HG03439 (cell line): ENCODE results near the gene TMEM132D.

Experiments used
- ATAC-seq: cut with Tn5 transposase; IDR thresholded peaks from one replicate; pipeline ENCODE4 v1.9.1; 2021; ENCODE audit warnings: mild to moderate bottlenecking, moderate library complexity; ENCODE audit not compliant: unreplicated experiment

The TMEM132D gene

GRCh38 chr12:129145381-129145780, 758.4 kb downstream of the TMEM132D start:
- no peak for ATAC-seq

DNA sequence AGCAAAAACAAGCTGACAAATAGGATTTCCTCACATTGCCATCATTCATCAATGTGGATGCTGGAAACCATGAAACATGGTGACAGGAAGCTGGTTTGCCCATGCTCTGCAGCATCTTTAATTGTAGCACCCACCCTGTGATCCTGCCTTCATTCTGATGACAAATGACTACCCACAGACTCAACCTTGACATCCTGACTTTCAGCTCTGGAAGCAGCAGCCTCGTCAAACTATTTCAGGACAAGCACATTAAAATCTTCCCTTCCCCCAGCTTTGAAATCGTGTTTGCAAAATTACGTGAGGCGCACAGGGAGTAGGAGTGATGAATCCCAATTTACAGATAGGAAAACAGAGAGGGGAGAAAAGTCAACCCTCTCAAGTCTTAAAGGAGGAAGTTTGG, 765.0 kb downstream of the TMEM132D start:
- no peak for ATAC-seq

GRCh38 chr12:129136694-129137325, 767.0 kb downstream of the TMEM132D start:
- ATAC-seq, result no peak

DNA sequence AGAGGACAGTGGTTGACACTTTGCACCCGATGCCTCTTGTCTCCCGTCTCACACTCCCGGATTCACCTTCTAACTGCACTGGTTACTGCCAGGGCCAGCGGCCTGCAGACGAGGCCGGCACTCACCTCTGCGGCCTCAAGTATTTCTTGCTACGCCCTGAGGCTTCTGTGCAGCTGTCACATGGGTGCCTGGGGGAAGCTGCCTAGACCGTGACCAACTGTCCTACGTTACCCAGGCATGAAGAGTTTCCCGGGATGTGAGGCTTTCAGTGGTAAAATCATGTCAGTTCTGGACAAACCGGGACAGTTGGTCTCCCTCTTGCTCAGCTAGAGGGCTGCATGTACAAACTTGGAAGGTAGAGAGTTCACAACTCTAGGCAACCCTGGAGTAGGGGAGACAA, 776.1 kb downstream of the TMEM132D start:
- ATAC-seq, result no peak

GRCh38 chr12:129127211-129127610, 776.6 kb downstream of the TMEM132D start:
- no peak for ATAC-seq

DNA sequence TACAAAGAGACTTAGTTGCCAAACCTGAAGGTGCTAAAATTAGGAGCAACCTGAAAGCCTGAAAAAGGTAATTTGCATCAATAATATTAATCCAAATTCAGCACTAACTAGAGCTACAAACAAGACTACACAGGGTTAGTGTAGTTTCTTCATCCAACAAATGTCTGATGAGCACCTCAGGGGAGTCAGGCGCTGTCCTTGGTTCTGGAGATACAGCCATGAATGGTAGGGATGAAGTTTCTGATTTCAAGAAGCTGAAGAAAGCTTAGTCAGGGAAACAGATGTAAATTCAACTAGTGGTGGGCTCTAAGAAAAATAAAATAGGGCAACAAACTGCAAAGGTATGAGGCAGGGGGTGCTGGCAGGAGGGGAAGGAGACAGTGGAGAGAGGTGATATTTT, 784.3 kb downstream of the TMEM132D start:
- ATAC-seq, result no peak

DNA sequence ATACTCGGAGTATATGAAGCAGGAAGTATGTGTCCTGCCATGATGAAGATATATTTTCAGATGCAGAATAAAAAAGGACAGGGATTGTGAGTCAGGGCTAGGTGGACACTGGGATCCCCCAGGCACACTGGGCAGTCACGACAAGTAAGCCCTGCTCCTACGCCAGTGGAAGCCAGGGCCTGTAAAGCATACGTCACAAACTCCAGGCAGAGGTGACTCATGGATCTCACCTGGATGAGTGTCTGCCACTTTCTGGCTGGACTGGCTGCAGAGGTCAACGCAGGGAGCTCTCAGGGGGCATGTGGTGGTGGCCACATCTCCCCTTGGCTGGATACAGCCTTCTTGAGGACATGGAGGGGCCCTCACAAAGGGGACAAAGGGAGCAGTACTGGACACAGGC, 788.3 kb downstream of the TMEM132D start:
- ATAC-seq, result no peak

- ATAC-seq, result no peak
Measured at GRCh38 chr12:129110575-129110974, 793.2 kb downstream of the TMEM132D start.

GRCh38 chr12:129109174-129110001, 794.4 kb downstream of the TMEM132D start:
- no peak for ATAC-seq

DNA sequence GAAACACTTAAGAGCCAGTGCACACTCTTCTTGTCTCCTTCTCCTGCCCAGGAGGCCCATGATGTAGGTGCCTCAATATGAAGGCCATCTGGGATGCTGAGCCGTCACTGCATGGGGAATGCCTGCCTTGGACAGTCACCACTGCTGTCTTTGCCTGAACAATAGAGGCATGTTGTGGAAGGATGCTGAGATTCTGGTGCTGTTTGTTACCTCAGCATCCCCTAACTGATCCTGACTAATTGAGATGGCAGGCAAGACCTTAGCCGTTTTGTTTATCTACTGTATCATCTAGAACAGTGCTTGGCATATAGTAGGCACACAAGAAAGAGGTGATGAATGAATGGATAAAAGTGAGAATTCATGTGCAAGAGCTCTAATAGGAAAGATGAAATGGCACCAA, 797.1 kb downstream of the TMEM132D start:
- ATAC-seq, result no peak

DNA sequence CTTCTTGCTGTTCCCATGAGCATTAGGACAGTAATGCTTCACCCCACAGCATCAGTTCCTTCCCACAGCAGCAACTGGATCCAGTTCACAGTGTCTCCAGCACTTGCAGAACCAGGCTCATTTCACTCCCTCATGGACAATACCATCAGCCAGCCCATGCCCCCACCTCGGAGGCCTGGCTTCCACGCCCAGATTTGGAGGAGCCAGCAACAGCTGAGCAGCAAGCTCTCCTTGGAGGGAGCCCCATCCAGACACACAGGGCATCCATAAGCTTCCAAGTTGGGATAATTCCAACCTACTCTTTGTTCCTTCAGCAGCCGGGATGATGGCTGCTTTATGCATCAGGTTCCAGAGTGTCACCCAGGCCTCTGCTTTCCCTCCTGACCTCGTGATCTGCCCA, 800.6 kb downstream of the TMEM132D start:
- ATAC-seq, result no peak

DNA sequence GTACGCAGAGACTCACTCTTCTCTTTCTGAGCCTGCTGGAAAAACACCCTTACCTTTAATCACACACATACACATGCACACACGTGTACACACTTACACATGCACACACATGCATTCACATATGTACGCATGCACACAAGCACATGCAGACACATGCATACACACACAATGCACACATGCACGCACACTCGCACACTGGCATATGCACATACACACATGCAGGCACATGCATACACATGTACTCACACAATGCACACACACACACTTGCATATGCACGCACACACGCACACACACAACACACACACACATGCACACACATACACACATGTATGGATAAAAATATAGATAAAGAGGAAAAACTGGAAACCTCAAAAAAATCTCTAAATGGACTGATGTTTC, 801.6 kb downstream of the TMEM132D start:
- ATAC-seq, result no peak

DNA sequence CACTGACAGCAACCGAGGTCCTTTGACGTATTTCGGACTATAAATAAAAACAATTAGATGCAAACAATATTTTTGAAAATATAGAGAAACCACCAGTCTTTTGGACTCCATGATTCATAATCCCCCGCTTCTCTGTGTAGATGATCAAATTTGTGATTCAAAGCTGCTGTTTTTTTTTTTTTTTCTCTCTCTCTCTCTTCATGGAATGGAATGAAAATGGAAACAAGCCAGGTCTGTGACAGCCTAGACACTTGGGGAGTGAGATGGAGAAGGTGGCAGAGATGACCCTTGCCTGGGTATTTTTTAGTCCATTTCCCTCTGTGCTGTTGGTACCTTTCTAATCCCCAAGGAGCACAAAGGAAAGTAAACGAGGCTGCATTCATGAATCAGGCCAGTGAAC, 802.0 kb downstream of the TMEM132D start:
- no peak for ATAC-seq

GRCh38 chr12:129101404-129101803, 802.4 kb downstream of the TMEM132D start:
- no peak for ATAC-seq

GRCh38 chr12:129097451-129097850, 806.4 kb downstream of the TMEM132D start:
- ATAC-seq, result no peak

DNA sequence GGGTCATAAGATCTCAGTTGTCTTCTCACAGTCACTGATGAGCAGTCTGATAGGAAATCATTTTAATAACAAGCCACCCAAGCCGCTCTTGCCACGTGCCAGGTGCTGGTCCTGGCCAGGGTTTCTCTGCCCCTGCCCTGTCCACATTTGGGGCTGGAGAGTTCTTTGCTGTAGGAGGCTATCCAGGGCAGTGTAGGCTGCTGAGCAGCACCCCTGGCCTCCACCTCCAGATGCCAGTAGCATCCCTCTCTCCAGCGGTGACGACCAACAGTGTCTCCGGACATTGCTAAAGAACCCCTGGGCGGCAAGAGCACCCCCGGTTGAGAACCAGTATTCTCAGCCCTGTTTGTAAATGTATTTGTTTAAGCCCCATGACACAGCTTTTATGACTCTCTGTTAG, 806.9 kb downstream of the TMEM132D start:
- ATAC-seq, result no peak

GRCh38 chr12:129096184-129096583, 807.6 kb downstream of the TMEM132D start:
- no peak for ATAC-seq

DNA sequence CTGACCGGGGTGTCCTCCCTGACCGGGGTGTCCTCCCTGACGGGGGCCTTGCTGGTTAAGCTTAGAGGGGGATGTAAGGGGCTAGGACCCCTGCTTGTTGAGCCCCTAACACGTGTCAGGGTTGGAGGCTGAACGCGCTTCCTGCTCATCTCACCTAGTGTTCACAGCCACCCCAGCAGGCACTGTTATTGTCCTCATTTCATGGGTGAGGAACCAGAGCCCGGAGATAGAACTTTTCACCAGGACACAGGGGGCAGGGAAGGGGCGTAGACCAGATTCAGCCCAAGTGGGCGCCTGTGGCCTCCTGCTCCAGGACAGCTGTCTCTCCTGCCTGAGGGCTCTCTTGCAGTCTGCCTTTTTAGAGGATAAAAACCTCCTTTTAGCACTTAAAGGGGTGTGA, 814.2 kb downstream of the TMEM132D start:
- ATAC-seq, result no peak

DNA sequence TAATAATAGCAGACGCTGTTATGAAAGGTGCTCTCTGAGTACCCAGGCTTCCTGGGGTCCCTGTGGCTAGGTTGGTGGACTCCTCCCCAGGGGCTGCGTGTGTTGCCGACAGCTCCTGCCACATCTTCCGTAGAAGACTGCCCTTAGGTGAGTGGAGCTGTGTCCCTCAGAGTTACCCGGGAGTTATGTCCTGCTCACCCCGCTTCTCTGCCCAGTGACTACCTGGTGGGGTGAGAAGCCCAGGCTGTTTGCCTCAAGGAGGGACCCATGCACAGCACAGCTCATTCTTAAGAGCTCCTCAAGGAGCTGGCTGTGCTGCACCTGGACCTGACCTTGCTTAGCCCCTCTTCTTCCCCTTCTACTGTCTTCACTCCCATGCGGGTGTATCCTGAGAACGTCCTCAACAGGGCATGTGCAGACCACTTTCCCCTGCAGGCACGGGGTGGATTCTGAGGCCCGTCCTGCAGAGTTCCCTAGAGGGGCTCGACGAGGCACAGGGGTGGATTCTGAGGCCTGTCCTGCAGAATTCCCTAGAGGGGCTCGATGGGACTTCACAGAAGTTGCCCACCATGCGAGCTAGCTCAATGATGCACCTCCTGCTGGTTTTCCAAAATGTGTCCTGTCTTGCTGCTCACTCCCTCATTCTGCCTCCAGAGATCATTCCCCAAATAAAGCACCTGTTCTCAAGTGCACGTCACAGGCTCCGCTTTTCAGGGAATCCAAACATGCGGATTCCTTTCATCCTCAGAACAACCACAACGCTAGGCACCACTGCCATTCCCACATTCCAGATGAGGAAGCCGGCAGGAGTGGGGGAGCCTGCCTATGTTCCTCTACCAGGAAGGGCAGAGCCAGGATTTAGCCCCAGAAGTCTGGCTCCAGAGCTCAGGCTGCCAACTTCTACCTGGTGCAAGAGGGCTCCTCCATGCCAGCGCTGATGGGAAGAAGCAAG, 818.7 kb downstream of the TMEM132D start:
- ATAC-seq, result no peak

DNA sequence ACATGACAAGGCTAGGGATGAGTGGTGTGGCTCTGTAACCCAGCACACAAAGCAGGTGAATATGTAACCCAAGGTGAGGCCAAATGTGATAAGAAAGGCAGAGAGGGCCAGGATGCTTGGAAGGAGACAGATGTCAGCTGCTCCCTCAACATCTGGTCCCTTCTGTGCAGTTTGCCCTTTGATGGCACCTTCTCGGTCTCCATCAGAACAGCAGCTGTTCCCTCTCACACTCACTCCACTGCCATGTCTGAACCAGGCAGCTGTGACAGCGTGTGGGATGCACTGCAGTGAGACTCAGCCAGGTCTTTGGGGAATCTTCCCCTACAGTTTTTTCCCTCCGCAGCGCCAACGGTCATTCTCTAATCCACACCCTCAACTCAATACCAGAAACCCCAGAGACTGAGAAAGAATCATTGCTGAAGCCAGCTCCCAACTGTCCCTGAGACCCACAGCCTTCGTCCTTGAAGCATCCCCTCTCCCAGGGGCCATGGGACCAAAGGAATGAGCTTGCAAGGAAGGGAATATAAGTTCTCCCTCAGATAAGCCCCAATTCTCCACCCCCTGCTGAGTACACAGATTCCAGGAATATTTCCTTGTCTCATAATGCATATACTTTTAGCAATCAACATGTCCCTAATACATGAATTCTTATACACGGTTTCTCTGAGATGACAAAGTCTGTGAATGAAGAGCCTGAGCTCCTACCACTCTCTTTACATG, 820.5 kb downstream of the TMEM132D start:
- ATAC-seq, result no peak

DNA sequence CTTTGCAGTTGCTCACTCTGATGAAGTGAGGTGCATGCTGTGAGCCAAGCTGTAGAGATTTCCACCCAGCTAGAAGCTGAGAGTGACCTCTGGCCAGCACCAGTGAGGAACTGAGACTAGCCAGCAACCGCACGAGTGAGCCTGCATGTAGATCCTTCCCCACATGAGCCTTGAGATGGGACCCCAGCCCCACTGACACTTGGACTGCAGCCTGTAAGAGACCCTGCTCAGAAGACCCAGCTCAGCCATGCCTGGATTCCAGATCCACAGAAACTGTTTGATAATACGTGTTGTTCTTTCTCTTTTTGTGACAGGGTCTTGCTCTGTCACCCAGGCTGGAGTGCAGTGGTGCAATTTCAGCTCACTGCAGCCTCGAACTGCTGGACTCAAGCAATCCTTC, 821.4 kb downstream of the TMEM132D start:
- no peak for ATAC-seq
